GM18508 (cell line): ENCODE results near the gene MUSTN1.

Source experiments
- ATAC-seq: cut with Tn5 transposase; IDR thresholded peaks from one replicate; pipeline ENCODE4 v1.9.1; 2021; ENCODE audit warnings: moderate number of reproducible peaks; ENCODE audit not compliant: insufficient read depth, unreplicated experiment

Gene MUSTN1

DNA sequence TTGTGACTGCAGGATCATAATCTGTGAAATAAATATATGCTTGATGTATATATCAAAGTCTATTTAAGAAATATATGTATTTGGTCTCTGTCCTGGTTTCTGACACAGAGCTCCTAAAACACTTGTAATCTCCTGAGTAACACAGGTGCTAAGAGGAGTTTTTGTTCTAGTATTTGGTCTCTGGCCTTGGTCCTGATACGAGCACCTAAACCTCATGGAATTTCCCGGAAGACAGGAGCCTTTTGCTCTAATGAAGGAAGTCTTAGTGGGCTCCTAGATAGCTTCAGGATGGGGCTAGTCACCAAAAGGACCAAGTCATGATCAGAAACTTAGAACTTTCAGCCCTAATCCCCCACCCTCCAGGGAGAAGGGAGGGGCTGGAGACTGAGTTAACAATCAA is 19.2 kb upstream of the MUSTN1 start:
- no peak for ATAC-seq

DNA sequence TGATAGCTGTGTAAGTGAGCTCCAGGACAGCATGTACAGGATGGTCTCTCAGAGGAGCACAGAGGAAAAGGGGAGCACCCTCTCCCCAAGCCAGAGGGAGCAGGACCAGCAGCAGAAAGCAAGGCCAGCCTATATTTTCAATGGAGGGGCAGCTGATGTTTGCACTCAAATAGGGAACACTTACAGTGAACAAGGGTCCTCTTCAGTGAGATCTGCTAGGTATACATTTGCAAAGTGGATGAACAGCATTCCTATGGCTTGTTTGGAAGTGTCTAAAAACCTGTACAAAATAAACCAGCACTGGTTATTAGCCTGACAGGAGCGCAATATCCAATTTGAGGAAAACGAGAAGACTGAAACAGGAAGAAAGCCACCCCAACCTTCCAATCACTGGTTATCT is 17.6 kb upstream of the MUSTN1 start:
- no peak for ATAC-seq

GRCh38 chr3:52851348-52851747 is 16.5 kb upstream of the MUSTN1 start:
- ATAC-seq = no peak

- no peak for ATAC-seq
Observed at GRCh38 chr3:52849656-52850055, 14.8 kb upstream of the MUSTN1 start.

GRCh38 chr3:52848617-52849016 is 13.8 kb upstream of the MUSTN1 start:
- no peak for ATAC-seq

DNA sequence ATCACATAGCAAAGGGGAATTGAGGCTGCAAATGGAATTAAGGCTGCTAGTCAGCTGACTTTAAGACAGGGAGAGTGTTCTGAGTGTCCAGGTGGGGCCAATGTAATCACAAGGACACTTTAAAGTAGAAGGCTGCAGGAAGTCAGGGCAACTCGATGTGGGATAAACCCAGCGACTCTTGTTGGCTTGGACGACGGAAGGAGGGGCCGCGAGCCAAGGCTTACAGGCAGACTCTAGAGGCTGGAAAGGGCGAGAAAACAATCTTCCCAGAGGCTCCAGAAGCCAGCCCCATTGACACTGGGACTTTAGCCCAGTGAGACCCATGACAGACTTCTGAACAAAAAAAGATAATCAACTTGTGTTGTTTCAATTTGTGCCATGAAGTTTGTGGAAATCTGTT is 12.9 kb upstream of the MUSTN1 start:
- no peak for ATAC-seq

DNA sequence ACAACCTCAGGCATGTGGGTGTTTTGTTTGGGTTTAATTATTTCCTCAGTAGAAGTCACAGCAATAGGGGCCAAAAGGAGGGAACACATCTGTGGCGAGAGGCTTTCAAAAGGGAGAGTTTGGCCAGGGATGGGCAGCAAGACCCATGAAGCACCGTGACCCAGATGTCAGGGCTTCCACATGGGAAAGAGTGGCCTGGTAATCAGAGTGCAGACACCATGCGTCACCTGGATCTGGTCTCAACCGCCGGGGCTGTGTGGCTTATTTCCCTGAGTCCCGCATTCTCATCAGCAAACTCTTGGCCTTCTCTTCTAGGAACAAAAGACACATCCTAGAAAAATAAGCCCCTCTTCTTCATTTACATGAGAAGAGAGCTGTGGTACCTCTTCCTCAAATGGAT is 12.4 kb upstream of the MUSTN1 start:
- ATAC-seq = no peak

- ATAC-seq = no peak
Observed at GRCh38 chr3:52846432-52846965, 11.7 kb upstream of the MUSTN1 start.

- ATAC-seq = no peak
Observed at GRCh38 chr3:52845691-52846431, 11.0 kb upstream of the MUSTN1 start.

DNA sequence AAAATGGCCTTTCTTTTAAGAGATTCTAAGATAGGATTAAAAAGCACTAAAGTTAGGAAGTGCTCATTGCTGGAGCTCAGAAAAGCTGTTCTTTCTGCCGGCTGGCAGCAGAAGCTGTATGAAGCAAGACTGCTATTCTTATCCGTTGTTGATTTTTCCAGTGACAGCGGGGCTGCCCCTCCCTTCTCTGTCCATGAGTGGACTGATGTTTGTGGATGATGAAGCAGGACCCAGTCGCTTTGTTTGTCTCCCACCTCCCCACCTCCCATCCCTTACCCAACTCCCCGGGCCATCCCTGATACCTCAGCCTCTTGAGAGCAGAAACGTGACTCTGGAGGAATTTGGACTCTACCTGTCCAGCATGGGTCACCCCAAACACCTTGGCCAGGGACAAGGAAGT is 10.3 kb upstream of the MUSTN1 start:
- no peak for ATAC-seq

DNA sequence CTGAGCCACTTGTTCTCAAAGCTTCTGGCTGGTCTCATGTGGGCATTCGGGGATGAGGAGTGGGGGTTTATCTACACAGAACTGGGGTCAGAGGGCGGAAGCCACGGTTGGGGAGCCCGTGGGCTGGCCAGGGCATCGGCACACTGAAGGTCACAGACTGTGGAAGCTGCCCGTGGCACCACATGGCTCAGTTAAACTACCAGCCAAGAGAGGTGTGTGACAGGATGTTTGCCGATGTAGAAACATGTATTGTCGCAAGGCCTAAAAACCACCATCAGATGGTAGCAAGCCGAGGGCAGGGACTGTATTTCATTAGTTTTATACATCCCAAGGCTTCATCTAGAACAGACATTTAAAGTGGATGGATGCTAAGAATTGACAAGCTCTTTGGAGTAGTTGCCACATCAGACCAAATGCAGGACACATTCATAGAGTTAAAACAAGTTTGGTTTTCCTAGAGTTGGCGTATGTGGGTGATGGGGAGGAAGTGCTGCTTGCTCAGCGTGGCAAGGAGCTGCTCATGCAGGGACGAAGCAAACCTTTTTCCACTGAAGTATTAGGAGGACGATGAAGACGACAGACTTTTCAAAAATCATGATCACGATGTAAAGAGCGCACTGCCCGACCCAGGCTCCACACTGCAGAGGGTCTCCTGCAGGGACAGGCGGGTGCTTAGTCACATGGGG is 9.6 kb upstream of the MUSTN1 start:
- ATAC-seq = no peak

DNA sequence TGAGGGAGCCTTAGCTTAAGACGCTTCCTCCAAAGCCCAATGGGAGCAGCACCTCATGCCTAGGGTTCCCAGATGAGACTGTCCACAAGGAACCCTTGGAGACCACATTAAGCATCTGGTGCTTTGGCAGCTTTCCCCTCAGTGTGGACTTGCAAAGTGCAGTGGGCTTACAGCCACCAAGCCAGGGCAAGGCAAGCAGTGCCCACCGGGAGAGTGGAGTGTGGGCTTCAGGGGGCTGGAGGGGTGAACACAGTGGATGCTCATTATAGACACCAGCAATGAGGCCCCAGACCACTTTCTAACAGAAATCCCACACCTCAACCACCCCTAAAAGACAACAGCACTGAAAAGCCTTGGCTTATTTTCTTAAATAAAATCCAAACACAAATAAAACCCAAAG is 9.1 kb upstream of the MUSTN1 start:
- no peak for ATAC-seq

- ATAC-seq = no peak
Observed at GRCh38 chr3:52843108-52843865, 8.5 kb upstream of the MUSTN1 start.

GRCh38 chr3:52842424-52842823 is 7.6 kb upstream of the MUSTN1 start:
- ATAC-seq = no peak

DNA sequence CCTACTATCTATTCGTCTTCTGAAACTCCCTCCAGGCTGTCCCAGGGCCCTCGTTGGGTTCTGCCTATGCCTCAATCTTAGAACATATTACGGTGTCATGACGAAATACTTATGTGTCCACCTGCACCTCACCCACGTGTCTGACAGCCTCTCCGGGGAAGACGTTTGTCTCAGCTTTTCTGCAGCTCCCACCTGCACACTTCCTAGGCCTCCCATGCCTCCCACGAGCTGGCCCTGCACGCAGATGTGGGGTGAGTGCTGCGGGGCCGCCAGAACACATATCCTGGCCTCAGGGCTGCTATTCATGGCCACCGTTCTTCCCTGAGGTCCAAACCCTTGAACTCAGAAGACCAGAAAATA is 7.1 kb upstream of the MUSTN1 start:
- no peak for ATAC-seq

- ATAC-seq = no peak
Observed at GRCh38 chr3:52841211-52841980, 6.6 kb upstream of the MUSTN1 start.

DNA sequence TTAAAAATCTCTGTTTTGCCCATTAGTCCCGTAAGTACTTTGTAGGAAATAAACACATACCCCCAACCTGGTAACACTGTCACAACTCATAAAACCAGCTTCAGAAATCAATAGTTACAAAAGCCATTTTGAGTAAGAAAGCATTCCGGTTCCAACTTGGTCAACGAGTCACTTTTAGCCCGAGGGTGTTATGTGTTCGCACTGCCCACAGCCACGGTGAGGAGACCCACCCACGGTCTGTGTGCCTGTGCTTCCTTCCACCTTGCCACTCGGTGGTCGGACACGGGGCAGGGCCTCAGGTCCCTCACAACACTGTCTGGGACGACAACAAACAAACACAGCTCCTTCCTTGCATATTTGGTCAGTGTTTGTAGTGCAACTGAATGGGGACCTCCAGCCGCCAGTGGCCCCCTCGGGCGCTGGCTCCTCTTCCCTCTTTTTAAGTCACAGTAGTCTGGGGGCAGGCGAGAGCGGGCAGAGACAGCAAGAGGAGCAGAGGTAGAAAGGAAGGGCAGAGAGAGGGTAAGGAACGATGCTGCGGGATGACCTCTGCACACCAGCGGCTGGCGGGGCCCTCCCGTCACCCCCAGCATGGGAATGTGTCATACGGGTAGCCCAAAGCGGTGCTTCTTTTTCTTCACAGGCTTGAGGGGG is 5.2 kb upstream of the MUSTN1 start:
- ATAC-seq = no peak

DNA sequence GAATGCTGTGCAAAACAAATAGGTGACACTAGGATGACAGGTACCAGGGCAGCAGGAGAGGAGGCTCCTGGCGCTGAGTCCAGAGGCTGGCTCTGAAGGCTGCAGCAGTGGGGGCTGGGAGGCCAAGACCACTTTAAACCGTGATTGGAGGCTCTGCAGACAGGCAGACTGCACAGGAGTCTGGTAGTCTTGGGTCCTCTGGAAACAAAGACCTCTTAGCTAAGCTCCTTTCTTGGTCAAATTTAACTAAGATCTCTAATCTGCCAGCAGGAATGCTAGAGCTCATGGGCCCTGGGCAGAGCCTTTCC is 4.4 kb upstream of the MUSTN1 start:
- no peak for ATAC-seq

DNA sequence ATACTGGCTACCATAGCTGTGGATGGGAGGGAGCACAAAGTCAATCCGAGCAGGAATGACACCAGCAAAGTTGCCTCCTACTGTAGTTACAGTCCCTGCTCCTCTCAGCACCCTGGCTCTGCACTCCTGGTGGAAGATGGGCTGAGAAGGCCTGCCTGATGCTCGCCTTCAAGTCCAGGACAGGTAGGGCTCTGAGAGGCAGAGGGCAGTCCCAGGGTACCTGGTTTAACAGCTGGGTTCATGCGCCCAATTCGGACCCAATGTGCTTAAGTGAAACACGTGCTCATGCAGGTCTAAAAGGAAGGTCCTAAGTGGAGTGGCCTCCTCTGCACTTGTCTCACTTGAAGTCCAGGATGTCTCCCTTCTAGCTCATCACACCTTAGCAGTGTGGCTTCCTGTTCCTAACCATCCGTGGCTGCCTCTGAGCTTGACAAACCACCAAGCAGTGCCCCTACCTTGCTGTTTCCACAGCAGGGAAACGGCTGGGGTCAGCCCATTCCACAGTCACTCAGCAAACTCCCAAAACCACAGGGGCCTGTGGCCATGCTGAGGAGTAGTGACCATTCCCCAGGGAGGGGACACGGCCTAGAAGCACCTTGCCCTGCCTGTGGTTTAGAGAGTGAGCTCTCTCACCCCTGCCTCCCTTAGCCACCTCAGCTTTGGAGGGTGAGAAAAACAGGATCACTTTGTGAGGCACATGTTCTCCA is 3.9 kb upstream of the MUSTN1 start:
- ATAC-seq = no peak

DNA sequence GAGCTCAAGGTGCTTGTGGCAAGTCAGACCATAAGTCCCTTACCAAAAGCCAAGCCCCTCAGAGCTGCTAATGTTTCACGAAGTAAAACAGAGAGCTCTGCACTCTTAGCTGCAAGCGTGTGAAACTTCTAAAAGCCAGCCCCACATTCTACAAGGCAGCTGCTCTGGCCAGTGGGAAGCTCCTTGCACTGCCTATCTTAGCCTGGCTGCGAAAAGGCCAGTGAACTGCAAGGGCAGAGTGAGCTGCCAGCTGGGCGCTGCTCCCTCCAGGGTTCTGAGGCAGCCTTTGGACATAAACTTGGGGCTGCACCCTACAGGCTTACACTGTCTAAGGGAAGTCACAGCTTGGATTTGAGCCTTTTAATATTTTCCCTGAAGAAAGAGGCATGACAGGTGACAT is 2.2 kb upstream of the MUSTN1 start:
- ATAC-seq = no peak
